ENCODE data around the gene MYBBP1A.
"Not testable (repeated sequence)": the region's sequence is repeated elsewhere in the genome, so short reads cannot be mapped to it uniquely, and the experiment has no call there.

The MYBBP1A gene
- 79.2 to 119 reads per million in 2 donors for total RNA-seq

- peak; percentile 97 for DNase-seq
Measured at GRCh38 chr17:4554997-4555799, at the start of gene MYBBP1A. MYBBP1A (minus strand) TSS chr17:4555384; CDS start chr17:4555324, 60 bp downstream.

- DNase-seq = not testable (repeated sequence)
Measured at GRCh38 chr17:4604736-4605135, 49.6 kb upstream of the MYBBP1A start.

- DNase-seq = no peak
Measured at GRCh38 chr17:4604111-4604644, 49.0 kb upstream of the MYBBP1A start.

- no peak for DNase-seq
Measured at GRCh38 chr17:4602041-4602440, 46.9 kb upstream of the MYBBP1A start.

GRCh38 chr17:4601326-4601725 is 46.1 kb upstream of the MYBBP1A start:
- no peak for DNase-seq

- DNase-seq = no peak
Measured at GRCh38 chr17:4600563-4600962, 45.4 kb upstream of the MYBBP1A start.

- no peak for DNase-seq
Measured at GRCh38 chr17:4599505-4600281, 44.5 kb upstream of the MYBBP1A start.

GRCh38 chr17:4598776-4599504 is 43.8 kb upstream of the MYBBP1A start:
- DNase-seq = no peak

- DNase-seq = no peak
Measured at GRCh38 chr17:4597975-4598374, 42.8 kb upstream of the MYBBP1A start.

GRCh38 chr17:4596636-4597380 is 41.6 kb upstream of the MYBBP1A start:
- DNase-seq = no peak

GRCh38 chr17:4595685-4596342 is 40.6 kb upstream of the MYBBP1A start:
- DNase-seq = not testable (repeated sequence)

GRCh38 chr17:4594931-4595684 is 39.9 kb upstream of the MYBBP1A start:
- no peak for DNase-seq

GRCh38 chr17:4594406-4594805 is 39.2 kb upstream of the MYBBP1A start:
- DNase-seq = no peak

GRCh38 chr17:4593021-4593421 is 37.8 kb upstream of the MYBBP1A start:
- no peak for DNase-seq

GRCh38 chr17:4592240-4593005 is 37.2 kb upstream of the MYBBP1A start:
- DNase-seq = no peak

- DNase-seq = no peak
Measured at GRCh38 chr17:4591529-4591928, 36.3 kb upstream of the MYBBP1A start.

- no peak for DNase-seq
Measured at GRCh38 chr17:4590981-4591453, 35.8 kb upstream of the MYBBP1A start.

- not testable (repeated sequence) for DNase-seq
Measured at GRCh38 chr17:4590042-4590441, 34.9 kb upstream of the MYBBP1A start.

GRCh38 chr17:4588898-4589625 is 33.9 kb upstream of the MYBBP1A start:
- no peak for DNase-seq
